ENCODE data around the gene OR6C1.
"Not testable (repeated sequence)": the region's sequence is repeated elsewhere in the genome, so short reads cannot be mapped to it uniquely, and the experiment has no call there.

OR6C1 gene

GRCh38 chr12:55314043-55314442 lies at the start of gene OR6C1:
Gene OR6C1, plus strand, starts transcription at chr12:55314343. Its CDS starts 6,257 bp downstream, at chr12:55320600.
- TF ChIP-seq CTCF (IDR thresholded peaks at IDR 0.05; ENCODE audit: unreplicated experiment in 3 of 3): no peak
- Mint-ChIP-seq H3K27me3 (ENCODE audit: low read depth) (no peaks in the 10 kb centered on the region), H3K36me3 (ENCODE audit: low read depth) (no peaks in the 10 kb centered on the region), H3K4me3 (no peak within 1 kb of the TSS), H3K27ac (no peak within 1 kb of the TSS), H3K4me1 (no peaks in the 10 kb centered on the region), H3K9me3 (no peaks in the 10 kb centered on the region)

GRCh38 chr12:55280991-55281390 lies 33.2 kb upstream of the OR6C1 start:
- H3K4me1 Mint-ChIP-seq: no peaks in the 10 kb centered on the region
- peak overlapping the region; percentile 38 to 57 (median 57) for H3K27ac Mint-ChIP-seq
- peaks cover 3% of the 10 kb centered on the region for H3K27me3 Mint-ChIP-seq (ENCODE audit: low read depth)
- H3K4me3 Mint-ChIP-seq: no peak overlapping the region
- TF ChIP-seq CTCF (IDR thresholded peaks at IDR 0.05; ENCODE audit: unreplicated experiment in 3 of 3): no peak
- no peaks in the 10 kb centered on the region for H3K36me3 Mint-ChIP-seq (ENCODE audit: low read depth)
- peaks cover 5% of the 10 kb centered on the region for H3K9me3 Mint-ChIP-seq

GRCh38 chr12:55289999-55290398 lies 24.1 kb upstream of the OR6C1 start:
- no peaks in the 10 kb centered on the region for H3K4me1 Mint-ChIP-seq
- H3K36me3 Mint-ChIP-seq (ENCODE audit: low read depth): no peaks in the 10 kb centered on the region
- H3K9me3 Mint-ChIP-seq: no peaks in the 10 kb centered on the region

GRCh38 chr12:55296469-55296868 lies 17.7 kb upstream of the OR6C1 start, which contains the start of gene OR6C6:
Gene OR6C6, minus strand, starts transcription at chr12:55296569. Its CDS starts 1,337 bp downstream, at chr12:55295232.
- TF ChIP-seq CTCF (IDR thresholded peaks at IDR 0.05; ENCODE audit: unreplicated experiment in 3 of 3): no peak
- no peak within 1 kb of the TSS for H3K4me3 Mint-ChIP-seq
- no peaks in the 10 kb centered on the region for H3K9me3 Mint-ChIP-seq
- H3K4me1 Mint-ChIP-seq: no peaks in the 10 kb centered on the region
- H3K27ac Mint-ChIP-seq: no peak within 1 kb of the TSS
- no peaks in the 10 kb centered on the region for H3K27me3 Mint-ChIP-seq (ENCODE audit: low read depth)
- no peaks in the 10 kb centered on the region for H3K36me3 Mint-ChIP-seq (ENCODE audit: low read depth)

More at GRCh38 chr12:55289999-55290398, 24.1 kb upstream of the OR6C1 start:
- Mint-ChIP-seq H3K27me3 (ENCODE audit: low read depth) (no peaks in the 10 kb centered on the region), H3K27ac (no peak overlapping the region), H3K4me3 (no peak overlapping the region)
- TF ChIP-seq CTCF (IDR thresholded peaks at IDR 0.05; ENCODE audit: unreplicated experiment in 3 of 3): no peak

- no peak overlapping the region for H3K4me3 Mint-ChIP-seq
- H3K27ac Mint-ChIP-seq: peak overlapping the region in 1 of 3 experiments; percentile 75
- no peaks in the 10 kb centered on the region for H3K36me3 Mint-ChIP-seq (ENCODE audit: low read depth)
- TF ChIP-seq CTCF (IDR thresholded peaks at IDR 0.05; ENCODE audit: unreplicated experiment in 3 of 3): no peak
- H3K4me1 Mint-ChIP-seq: no peaks in the 10 kb centered on the region
- no peaks in the 10 kb centered on the region for H3K27me3 Mint-ChIP-seq (ENCODE audit: low read depth)
- no peaks in the 10 kb centered on the region for H3K9me3 Mint-ChIP-seq
These were observed 6.1 kb downstream of the OR6C1 start for GRCh38 chr12:55320201-55320600.

- not testable (repeated sequence) for H3K27me3 Mint-ChIP-seq (ENCODE audit: low read depth); H3K4me1 Mint-ChIP-seq; H3K36me3 Mint-ChIP-seq (ENCODE audit: low read depth); H3K4me3 Mint-ChIP-seq; H3K27ac Mint-ChIP-seq; H3K9me3 Mint-ChIP-seq
These were observed 11.7 kb downstream of the OR6C1 start for GRCh38 chr12:55325801-55326200.

All from nephron (organoid).